ENCODE measurements around the gene CHRDL1.

The CHRDL1 gene

GRCh38 chrX:110805303-110805702, 9.7 kb upstream of the CHRDL1 start:
- TF ChIP-seq CTCF (conservative IDR thresholded peaks at IDR 0.05; ENCODE audit: low read depth, low read length), result no peak
- DNase-seq (ENCODE audit: low read depth), result no peak
- no peak overlapping the region for H3K4me3 ChIP-seq (ENCODE audit: low read depth, low read length)

- no peak for DNase-seq (ENCODE audit: low read depth)
- no peak overlapping the region for H3K4me3 ChIP-seq (ENCODE audit: low read depth, low read length)
- TF ChIP-seq CTCF (conservative IDR thresholded peaks at IDR 0.05; ENCODE audit: low read depth, low read length), result no peak
Measured at GRCh38 chrX:110804446-110804845, 8.8 kb upstream of the CHRDL1 start.

- DNase-seq (ENCODE audit: low read depth), result no peak
- TF ChIP-seq CTCF (conservative IDR thresholded peaks at IDR 0.05; ENCODE audit: low read depth, low read length), result no peak
- no peak overlapping the region for H3K4me3 ChIP-seq (ENCODE audit: low read depth, low read length)
Measured at GRCh38 chrX:110803506-110803905, 7.9 kb upstream of the CHRDL1 start.

GRCh38 chrX:110796407-110796697, 735 bp upstream of the CHRDL1 start:
- TF ChIP-seq CTCF (conservative IDR thresholded peaks at IDR 0.05; ENCODE audit: low read depth, low read length), result no peak
- no peak overlapping the region for H3K4me3 ChIP-seq (ENCODE audit: low read depth, low read length)
- no peak for DNase-seq (ENCODE audit: low read depth)

- no peak overlapping the region for H3K4me3 ChIP-seq (ENCODE audit: low read depth, low read length)
- no peak for DNase-seq (ENCODE audit: low read depth)
- no peak for TF ChIP-seq CTCF (conservative IDR thresholded peaks at IDR 0.05; ENCODE audit: low read depth, low read length)
Measured at GRCh38 chrX:110794601-110795000, 1.0 kb downstream of the CHRDL1 start.

GRCh38 chrX:110791071-110791470, 4.5 kb downstream of the CHRDL1 start:
- no peak overlapping the region for H3K4me3 ChIP-seq (ENCODE audit: low read depth, low read length)
- DNase-seq (ENCODE audit: low read depth), result no peak
- TF ChIP-seq CTCF (conservative IDR thresholded peaks at IDR 0.05; ENCODE audit: low read depth, low read length), result no peak

- H3K4me3 ChIP-seq (ENCODE audit: low read depth, low read length), result no peak overlapping the region
- TF ChIP-seq CTCF (conservative IDR thresholded peaks at IDR 0.05; ENCODE audit: low read depth, low read length), result no peak
- DNase-seq (ENCODE audit: low read depth), result peak; percentile 0
Measured at GRCh38 chrX:110786486-110786885, 9.1 kb downstream of the CHRDL1 start.
